ENCODE measurements around the gene TRPM2. TPM values are rescaled to one million over a fixed set of nuclear protein-coding genes. Genes with fewer than 3 reads are reported as not detected.

TRPM2 gene
- total RNA-seq, 1 experiment from 2014 or later = 0.89 TPM

DNA sequence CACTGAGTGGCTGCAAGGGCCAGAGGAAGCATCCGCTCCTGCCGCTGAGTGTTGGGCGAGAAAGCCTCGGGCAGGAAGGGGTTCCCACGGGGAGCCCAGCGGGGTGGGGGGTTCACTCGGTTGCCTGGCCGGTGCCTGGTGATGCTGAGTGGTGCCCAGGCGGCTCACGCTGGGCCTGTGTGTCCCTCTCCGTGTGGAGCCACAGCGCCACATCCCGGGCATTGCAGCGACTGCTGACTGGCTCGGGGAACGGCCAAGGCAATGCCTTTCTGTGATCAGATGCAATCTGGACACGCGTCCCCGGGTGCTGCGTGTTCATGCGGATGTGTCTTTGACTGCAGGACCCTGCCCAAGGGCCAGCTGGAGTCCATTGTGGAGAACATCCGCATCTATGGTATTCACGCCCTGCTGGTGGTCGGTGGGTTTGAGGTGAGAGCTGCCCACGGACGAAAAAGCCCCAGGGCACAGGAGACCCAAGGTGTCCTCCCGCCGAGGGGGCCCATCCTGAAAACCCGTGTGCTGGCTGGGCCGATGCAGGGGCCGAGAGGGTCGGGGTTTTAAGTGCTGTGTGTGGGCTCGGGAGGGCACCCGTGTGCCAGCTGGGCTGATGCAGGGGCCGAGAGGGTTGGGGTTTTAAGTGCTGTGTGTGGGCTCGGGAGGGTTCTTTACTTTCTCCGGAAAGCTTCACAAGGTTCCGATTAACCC is 30.6 kb upstream of the TRPM2 start:
- DNase-seq (ENCODE audit: low spot score) = no peak

DNA sequence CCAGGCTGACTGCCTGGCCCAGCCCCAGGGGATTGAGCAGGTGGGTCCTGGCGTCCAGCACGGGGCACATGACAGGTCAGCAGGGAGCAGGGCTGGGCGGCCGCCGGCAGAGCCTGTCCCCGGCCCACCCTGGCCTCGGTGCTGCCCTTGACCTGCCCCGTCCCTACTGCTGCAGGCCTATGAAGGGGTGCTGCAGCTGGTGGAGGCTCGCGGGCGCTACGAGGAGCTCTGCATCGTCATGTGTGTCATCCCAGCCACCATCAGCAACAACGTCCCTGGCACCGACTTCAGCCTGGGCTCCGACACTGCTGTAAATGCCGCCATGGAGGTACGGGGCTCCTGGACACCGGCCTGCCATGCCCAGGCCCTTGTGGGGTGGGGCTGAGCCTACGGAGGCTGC is 29.8 kb upstream of the TRPM2 start:
- DNase-seq (ENCODE audit: low spot score) = no peak

DNA sequence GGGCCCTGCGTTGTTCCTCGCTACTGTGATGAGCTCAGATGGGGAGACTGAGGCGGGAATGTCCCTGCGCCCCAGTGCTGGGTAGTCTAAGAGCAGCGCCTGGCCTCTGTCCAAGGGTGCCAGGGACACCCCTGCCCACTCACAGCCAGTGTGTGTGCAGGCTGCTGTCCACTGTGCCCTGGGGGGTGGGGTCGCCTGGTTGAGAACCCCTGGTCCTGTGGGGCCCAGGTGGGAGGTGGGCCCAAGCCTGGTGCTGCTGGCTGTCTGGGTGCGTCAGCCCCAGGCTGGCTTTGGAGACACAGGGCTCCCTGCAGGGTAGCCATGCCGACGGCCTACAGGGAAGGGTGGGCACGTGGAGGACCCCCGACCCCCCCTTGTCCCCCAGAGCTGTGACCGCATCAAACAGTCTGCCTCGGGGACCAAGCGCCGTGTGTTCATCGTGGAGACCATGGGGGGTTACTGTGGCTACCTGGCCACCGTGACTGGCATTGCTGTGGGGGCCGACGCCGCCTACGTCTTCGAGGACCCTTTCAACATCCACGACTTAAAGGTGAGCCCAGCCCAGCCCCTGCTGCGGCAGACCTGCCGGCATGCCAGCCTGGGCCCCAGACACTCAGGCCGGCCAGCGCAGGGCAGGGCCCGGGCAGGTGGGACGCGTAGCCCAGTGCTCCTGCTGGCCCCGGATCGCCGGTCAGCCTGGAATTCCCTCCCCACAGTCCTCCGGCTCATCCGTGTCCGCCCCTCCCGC is 29.1 kb upstream of the TRPM2 start:
- DNase-seq (ENCODE audit: low spot score) = no peak

DNA sequence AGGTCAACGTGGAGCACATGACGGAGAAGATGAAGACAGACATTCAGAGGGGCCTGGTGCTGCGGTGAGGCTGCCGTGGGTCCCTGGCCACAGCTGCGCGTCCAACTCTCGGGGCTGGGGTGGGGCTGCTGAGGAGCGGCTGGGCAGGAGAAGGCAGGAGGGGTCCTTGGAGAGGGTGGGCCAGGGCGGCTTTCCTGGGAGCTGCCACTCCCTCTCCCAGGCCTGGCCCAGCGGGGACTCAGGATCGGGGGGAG is 28.6 kb upstream of the TRPM2 start:
- DNase-seq (ENCODE audit: low spot score) = no peak

DNA sequence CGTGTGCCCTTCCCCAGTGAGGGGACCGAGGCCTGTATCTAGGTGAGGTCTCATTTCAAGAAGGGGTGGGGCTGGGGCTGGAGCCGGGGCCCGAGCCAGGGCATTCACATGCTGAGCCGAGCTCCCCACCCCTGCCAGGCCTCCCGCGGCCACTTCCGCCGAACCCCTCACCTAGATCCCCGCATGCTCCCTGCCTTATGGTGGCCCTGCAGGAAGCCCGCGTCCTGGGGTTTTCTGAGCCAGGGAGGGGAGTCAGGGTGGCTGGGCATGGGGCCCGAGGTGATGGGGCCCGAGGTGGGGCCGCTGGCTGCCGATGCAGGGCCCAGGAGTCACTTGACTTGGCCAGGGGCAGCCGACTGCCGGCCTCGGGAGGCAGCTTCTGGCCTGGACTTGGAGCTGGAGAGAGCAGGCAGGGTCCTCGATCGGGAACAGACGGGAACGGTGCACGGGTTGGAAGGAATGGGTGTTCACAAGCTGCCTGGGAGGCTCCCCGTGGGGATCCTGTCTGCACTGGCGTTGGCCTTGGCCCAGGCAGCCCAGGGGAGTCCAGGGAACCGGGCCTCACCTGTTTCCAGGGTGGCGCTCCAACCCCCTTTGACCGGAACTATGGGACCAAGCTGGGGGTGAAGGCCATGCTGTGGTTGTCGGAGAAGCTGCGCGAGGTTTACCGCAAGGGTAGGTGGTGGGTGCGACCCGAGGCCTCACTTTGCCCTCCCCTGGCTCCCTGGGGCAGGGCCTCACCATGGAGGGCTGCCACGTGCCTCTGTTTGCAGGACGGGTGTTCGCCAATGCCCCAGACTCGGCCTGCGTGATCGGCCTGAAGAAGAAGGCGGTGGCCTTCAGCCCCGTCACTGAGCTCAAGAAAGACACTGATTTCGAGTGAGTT is 27.8 kb upstream of the TRPM2 start:
- DNase-seq (ENCODE audit: low spot score) = no peak

DNA sequence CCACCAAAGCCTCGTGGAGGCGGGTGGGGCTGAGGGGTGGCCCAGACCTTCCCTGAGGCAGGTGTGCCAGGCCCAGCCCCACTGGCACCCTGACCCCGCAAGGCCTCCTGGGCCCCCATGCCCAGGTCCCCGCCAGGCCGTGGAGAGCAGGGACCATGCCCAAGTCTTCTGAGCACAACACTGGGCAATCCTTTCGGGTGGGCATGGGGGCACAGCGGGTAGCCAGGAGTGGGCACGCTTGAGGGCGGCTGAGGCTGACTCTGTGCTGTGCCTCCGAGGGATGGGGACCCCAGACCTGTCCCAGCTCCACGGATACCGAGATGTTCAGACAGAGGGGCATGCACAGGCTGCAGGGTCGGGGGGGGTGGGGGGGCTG is 27.2 kb upstream of the TRPM2 start:
- no peak for DNase-seq (ENCODE audit: low spot score)

DNA sequence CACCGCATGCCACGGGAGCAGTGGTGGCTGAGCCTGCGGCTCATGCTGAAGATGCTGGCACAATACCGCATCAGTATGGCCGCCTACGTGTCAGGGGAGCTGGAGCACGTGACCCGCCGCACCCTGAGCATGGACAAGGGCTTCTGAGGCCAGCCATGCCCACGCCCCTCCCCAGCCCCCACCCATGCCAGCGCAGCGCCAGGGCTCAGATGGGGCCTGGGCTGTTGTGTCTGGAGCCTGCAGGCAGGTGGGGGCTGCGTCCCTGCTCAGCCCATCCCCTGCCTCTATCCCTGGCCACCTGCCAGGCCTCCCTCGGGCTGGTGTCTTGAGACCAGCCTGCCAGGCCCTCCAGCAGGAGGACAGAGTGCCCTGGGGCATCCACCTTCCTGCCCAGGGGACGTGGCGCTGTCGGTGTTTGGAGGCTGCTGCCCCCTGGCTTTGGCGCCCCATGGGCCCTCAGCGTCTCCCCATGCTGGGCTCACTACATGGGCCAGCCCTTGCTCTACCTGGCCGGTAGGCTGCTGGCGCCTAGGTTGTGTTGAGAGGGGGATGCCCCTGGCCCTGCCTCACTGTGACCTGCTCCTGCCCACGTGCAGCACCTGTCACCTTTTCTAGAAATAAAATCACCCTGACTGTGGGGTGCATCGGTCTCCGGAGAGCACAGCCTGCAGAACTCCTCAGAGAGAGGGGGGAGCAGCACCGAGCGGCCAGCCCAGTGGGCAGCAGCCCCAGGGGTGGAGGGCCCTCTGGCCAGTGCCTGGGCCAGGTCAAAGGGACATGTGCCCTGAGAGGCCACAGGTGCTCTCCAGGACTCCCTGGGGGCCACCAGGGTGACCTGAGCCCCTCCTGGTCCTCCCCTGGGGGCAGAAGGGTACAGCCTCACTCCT is 26.5 kb upstream of the TRPM2 start:
- DNase-seq (ENCODE audit: low spot score) = no peak

DNA sequence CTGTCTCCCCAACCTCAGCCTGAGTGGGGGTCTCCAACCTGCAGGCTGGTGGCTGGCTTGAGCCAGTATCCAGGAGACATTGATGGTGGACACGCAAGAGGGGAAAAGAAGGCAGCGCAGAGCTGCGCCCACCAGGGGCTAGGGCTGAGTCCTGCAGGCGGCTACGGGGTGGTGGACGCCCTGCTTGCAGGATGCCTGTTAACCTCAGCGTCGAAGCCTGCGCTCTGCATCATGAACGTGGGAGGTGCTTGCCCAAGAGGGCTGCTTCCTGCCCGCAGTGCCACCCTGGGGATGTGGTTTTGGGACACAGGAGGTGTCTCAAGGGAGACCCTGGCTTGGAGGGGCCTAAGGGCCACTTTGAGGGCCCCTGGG is 25.8 kb upstream of the TRPM2 start:
- DNase-seq (ENCODE audit: low spot score) = no peak

DNA sequence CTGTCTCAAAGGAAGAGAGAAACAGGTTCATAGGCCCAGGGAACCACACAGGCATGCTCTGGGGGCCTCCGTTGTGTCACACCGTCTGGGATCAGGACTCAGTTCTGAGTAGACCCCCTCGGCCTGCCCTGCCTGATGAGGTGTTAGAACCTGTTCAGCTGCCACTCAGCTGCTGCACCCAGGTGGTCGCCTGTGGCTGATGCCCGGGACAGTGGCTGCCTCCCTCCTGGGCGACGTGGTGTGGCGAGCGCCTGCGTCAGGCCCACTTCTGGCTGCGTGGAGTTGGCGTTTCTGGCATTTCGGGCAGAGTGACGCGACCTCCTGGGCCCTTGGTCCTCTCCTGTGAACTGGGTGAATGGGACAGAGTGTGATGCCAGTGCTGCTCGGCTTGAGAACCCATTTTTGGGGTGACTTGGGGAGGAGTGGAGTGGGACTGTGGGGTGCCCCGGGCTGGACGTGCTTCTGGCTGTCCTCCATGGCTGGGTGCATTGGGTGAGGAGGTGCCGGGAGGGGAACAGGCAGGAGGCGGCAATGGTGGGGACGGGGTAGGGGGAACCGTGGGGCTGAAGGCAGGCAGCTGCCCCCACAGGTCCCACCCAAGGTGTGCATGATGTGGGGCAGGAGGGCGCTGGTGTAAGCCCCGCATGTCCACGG is 25.1 kb upstream of the TRPM2 start:
- no peak for DNase-seq (ENCODE audit: low spot score)

DNA sequence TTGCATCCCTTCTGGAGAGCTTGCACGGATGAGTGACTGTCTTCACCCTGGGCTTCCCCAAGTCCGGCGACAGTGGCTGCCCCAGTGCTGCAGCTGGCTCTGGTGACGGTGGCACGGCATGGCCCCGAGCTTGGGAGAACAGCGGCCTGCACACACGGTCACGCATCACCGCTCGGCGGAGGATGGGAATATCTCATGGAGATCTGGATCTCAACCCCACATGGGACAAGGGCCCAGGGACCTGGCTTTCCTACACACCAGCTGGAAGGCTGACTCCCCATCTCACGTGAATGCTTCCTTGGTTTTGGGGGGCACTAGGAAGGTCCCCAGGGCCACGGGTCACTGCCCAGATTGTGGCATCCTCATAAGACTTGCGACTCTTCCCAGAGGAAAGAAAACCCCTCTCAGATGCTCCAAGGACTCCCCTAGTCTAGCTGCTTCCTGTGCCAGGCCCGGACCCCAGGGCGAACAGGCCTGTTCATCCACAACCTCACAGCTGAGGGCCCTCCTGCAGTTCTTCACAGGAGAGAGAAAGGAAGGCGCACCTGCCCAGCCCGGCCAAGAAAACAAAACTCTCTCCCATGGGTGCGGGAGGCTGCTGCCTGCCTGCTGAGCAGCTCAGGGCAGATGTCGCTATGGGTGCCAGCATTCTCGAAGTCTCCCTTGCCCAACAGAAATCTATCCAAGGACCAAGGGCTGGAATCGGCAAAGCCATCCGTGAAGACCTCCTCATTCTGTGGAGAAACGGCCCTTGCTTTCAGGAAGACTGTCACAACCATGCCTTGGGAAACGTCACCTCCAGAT is 24.1 kb upstream of the TRPM2 start:
- DNase-seq (ENCODE audit: low spot score) = no peak

DNA sequence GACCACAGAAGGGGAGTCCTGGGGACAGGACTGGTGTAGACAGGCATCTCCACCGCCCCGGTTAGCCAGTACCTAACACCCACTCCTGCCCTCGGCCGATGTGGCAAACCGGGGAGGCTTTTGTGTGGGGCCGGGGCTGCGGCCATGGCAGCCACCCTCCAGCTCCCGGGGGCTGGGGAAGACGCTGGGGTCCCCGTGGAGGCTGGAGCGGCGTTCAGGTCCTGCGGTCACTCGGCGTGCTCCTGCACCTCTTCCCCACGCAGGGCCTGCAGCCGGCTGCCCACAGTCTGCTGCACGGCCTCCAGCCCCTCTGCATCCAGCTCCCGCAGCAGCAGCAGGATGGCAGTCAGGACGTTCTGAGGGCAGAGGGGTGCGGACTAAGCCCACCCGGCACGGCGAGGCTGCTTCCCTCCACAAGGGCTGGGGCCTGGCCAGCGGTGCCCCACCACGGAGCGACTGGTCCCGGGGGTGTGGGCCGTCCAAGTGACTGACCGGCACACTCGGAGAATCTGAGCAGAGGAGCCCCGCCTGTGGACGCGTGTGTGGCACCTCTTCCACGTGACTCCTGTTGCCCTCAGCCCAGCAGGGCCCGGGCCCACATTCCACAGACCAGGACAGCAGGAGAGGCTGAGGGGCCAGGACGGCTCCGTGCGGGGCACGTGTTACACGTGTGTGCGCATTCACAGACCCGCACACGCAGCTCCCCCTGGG is 23.3 kb upstream of the TRPM2 start:
- DNase-seq (ENCODE audit: low spot score) = no peak

DNA sequence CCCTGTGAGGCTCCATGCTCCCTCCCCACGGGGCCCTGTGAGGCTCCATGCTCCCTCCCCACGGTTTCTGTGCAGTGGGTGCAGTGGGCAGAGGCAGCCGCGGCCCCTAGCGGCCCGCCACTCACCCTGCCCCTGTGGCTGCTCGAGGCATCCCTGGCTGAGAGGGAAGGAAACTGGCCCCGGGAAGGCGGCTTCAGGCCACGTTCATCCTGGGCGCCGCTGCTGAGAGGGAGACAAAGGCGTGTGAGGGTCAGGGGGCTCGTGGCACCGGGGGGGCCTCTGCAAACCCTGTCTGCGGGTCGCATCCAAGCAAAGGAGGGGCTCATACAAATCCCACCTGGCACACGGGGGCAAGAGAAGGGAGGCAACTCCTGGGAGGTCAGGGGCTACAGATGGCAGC is 22.7 kb upstream of the TRPM2 start:
- no peak for DNase-seq (ENCODE audit: low spot score)

DNA sequence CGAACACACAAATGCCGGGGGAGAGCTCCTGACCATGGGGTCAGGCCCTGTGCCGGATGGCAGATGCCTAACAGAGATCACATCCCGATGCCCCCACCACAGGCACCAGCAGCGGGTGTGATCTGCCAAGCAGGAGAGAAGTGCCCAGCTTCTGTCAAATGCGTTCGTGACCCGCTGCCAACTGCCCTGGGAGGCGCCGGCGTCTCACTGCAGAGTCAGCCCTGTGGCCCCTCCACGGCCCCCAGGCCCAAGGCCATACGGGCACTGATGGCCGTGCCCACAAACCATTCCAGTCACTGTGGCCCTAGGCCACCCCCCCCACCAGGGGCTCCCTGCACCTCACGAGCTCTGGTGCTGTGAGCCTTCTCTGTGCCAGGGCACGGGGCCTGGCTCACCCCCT is 22.2 kb upstream of the TRPM2 start:
- no peak for DNase-seq (ENCODE audit: low spot score)

DNA sequence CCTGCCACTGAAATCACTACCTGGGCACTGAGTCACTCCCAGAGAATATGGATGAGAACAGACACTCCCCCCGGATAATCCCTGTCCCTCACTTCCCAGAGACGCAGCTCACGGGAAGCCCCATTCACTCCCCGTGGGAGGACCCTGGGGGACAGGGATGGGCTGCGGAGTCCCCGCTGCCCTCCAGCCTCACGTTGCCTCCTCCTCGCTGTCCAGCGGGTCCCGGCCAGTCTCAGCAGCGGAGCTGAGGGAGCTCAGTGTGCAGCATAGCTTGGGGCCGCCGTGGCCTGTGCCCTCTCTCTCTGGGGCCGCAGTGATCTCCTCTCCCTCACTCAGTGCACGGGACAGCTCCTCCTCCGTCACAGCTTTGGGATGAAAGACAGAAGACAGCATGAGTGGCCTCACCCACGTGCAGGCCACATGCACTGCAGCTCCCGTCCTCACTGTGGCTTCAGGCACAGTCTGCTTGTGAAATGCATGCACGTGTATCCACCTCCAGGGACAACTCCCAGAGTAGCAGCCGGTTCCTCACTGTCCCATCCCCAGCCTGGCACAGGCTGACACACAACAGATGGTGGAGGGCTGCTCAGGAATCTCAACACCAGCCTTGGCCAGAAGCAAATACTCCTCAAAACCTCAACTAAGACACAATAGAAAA is 21.6 kb upstream of the TRPM2 start:
- no peak for DNase-seq (ENCODE audit: low spot score)

DNA sequence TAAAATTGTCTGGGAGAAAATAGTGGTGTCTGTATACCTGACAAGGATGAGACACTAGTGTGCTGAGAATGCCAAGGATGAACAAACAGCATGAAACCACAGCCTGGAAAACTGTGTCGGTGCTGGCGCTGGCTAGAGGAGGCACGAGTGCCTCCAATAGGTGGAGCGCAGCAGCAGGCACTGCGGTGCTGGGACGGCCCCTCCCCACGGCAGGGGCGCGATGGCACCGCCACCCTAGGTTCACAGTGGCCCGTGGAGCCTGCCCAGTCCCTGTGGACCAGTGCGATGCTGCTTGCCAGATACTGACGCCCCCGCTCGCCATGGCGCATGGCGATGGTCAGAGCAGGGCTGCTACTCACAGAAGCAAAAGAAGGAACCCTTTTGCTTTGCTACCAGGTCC is 21.0 kb upstream of the TRPM2 start:
- no peak for DNase-seq (ENCODE audit: low spot score)

DNA sequence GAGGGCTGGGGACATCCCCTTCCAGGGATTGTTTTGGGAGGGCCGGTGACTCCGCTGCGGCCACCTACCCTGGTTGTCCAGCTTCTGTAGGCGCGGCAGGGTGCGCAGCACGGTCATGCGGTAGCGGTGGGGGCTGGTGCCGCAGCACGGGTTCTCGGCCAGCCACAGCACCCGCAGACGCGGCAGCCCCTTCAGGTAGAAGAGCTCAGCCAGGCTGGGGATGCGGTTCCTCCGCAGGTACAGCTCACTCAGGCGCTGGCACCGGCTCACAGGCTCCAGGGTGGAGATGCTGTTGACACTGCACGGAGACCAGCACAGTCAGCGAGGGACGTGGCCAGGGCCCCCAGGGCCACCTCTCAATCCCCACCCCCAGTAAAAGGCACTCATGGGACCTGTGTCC is 20.5 kb upstream of the TRPM2 start:
- DNase-seq (ENCODE audit: low spot score) = no peak

DNA sequence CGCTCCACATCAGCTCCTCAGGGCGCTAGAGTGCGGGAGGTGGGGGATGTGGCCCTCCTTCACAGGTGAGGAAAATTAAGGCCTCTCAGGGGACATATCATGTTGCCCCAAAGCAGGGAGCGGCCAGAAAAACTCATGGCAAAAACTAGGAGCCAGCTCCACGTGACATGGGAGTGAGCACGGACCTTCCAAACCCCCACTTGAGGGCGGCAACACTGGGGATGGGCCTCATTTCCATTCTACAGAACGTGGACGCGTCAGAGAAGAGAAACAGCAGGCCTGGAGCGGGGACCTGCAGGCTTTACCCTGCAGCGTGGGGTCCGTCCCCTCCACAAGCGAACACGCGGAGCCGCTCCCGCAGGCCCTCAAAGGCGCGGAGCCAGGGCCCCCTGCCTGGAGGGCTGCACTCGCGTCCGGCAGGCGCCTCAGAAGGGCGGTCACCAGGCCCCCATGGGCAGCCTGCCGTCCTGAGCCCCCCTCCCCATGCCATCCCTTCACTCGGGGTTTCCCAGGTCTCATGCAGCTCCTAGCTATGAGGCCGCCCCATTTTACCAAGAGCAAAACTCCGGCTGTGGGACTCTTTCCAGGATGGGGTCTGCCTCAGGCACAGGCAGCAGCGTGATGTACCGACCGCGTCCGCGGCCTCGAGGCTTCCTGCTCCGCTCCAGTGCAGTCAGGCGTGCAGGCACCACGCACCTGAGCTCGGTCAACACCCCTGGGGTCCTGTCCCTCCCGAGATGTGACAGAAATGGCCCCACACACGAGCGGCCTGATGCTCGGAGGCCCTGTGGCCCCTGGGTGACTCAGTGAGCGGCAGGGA is 19.7 kb upstream of the TRPM2 start:
- DNase-seq (ENCODE audit: low spot score) = no peak

DNA sequence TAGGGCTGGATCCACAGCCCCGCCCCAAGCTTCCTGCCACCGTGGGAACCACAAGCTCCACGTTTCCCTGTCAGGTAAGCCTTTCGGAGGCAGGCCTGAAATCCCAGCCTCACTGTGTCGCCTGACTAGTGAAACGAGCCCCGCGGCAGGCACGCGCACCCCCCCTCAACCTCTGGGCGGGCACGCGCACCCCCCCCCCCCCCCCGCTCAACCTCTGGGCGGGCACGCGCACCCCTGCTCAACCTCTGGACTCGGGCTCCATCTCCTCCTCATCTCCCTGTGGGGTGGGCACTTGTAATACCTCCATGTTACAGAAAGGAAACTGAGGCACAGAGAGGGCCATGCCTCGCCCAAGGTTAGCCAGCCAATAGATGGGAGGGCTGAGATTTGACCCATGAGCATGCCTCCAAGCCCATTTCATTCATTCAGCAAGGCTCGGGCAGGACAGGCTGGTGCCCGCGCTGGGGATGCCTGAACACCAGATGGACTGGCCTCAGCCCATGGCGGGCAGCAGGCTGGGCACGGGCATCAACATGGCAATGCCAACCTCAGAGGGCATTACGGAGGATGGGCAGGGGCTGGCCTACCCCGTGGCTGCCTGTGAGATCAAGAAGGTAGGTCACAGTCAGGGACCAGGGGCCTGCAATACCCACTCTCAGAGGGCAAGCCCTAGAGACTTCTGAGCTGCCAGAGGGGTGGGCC is 18.9 kb upstream of the TRPM2 start:
- no peak for DNase-seq (ENCODE audit: low spot score)
